ENCODE results near the gene FBN2.

Gene FBN2

DNA sequence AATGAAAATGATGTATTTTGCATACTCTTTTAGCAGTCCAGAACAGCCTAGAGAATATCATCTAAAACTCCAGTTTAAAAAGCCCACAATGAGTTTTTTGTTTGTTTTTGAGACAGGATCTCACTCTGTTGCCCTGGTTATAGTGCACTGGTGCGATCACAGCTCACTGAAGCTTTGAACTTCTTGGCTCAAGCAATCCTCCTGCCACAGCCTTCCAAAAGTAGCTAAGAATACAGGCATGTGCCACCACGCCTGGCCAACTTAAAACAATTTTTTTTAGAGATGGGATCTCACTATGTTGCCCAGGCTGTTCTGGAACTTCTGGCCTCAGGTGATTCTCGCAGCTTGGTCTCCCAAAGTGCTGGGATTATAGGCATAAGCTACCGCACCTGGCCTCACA is 175.7 kb downstream of the FBN2 start:
- no peak overlapping the region for H3K4me3 ChIP-seq (ENCODE audit: control insufficient read depth, low read depth, low read length)
- TF ChIP-seq, protein P1, sequence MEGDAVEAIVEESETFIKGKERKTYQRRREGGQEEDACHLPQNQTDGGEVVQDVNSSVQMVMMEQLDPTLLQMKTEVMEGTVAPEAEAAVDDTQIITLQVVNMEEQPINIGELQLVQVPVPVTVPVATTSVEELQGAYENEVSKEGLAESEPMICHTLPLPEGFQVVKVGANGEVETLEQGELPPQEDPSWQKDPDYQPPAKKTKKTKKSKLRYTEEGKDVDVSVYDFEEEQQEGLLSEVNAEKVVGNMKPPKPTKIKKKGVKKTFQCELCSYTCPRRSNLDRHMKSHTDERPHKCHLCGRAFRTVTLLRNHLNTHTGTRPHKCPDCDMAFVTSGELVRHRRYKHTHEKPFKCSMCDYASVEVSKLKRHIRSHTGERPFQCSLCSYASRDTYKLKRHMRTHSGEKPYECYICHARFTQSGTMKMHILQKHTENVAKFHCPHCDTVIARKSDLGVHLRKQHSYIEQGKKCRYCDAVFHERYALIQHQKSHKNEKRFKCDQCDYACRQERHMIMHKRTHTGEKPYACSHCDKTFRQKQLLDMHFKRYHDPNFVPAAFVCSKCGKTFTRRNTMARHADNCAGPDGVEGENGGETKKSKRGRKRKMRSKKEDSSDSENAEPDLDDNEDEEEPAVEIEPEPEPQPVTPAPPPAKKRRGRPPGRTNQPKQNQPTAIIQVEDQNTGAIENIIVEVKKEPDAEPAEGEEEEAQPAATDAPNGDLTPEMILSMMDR (conservative IDR thresholded peaks at IDR 0.05; ENCODE audit: control insufficient read depth, insufficient read depth, low read depth, low read length), result no peak
- no peak for DNase-seq (ENCODE audit: low read depth)

DNA sequence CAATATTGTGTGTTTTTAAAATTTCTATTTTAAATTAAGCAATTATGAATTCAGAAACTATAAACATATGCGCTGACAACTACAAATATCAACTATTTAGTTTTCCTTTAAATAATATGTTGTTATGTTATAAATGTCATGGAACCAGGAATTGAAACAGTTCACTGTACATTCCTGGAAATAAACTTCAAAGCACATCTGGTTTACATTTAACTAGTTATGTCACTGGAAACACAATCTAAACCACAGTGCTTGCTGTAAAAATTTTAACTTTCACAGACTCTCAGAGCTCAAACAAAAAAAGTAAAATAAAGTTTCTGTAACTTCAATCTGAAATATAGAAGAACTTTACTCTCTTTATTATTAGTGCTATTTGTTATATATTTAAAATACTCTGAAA is 179.2 kb downstream of the FBN2 start:
- TF ChIP-seq, protein P1 (conservative IDR thresholded peaks at IDR 0.05; ENCODE audit: control insufficient read depth, insufficient read depth, low read depth, low read length), result no peak
- H3K4me3 ChIP-seq (ENCODE audit: control insufficient read depth, low read depth, low read length), result no peak overlapping the region
- peak; percentile 53 for DNase-seq (ENCODE audit: low read depth)

DNA sequence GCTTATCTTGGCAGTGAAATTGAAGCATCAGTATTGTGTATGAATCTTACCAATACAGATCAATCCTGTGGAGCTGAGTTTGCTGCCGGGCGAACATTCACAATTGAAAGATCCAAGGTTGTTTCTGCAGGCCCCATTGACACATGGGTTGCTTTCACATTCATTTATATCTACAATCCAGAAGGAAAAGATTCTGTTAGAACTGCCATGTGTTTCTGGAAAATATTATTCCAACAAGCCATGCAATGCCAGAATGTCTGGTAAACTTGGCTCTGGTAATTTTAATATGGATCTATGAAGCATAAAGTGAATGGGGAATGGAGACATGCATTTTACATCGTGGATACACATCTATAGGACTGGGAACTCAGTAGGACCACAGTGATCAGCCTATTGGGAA is 180.8 kb downstream of the FBN2 start:
- TF ChIP-seq, protein P1 (conservative IDR thresholded peaks at IDR 0.05; ENCODE audit: control insufficient read depth, insufficient read depth, low read depth, low read length), result no peak
- no peak overlapping the region for H3K4me3 ChIP-seq (ENCODE audit: control insufficient read depth, low read depth, low read length)
- DNase-seq (ENCODE audit: low read depth), result no peak

DNA sequence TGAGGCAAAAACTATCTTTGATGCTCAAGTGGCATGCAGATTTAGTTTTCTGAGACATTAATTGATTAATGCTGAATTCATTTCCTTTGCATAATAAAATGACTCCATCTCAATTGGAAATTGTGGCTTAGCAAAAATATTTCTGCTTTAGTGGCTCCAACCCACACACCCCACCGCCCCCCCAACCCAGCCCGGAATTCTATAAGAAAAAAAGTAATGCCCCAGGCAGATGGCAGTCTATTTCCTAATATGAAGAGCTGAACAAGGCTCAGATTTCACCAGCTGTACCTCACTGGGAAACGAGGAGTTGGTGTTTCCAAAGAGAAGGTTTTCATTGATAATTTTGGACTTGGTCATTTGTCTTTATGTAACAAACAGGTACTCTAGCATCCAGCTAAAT is 182.1 kb downstream of the FBN2 start:
- TF ChIP-seq, protein P1 (conservative IDR thresholded peaks at IDR 0.05; ENCODE audit: control insufficient read depth, insufficient read depth, low read depth, low read length), result no peak
- DNase-seq (ENCODE audit: low read depth), result no peak

DNA sequence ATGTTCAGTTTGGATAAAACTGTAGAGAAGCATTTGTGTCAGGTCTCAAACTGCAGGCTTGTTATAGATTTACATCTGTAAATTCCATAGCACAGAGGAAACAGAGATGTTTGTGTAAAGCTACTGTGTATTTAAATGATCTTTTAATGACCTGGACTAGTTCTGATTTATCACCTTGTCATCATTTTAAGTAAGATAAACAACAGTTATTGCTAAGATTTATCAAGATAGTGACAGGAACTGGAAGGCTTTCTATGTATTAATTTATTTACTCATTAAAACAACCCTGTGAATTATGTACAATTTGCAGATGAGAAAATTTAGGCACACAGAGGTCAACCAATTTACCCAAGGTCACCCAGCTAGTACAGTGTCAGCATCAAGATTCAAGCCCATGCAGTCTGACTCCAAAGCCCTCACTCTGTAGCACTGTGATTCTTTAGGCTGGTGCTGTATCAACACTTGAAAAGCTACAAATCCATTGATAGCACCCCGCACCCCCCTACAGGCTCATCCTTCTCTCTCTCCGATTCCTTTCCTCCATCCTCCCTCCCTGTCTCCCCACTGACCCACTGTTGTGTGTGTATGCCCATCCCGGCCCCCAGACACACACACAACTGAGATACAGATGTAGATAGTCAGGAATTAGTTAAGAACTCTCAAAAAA is 184.5 kb downstream of the FBN2 start:
- TF ChIP-seq, protein P1 (conservative IDR thresholded peaks at IDR 0.05; ENCODE audit: control insufficient read depth, insufficient read depth, low read depth, low read length), result no peak
- no peak for DNase-seq (ENCODE audit: low read depth)
- no peak overlapping the region for H3K4me3 ChIP-seq (ENCODE audit: control insufficient read depth, low read depth, low read length)

More for the DNA sequence above, 182.1 kb downstream of the FBN2 start:
- no peak overlapping the region for H3K4me3 ChIP-seq (ENCODE audit: control insufficient read depth, low read depth, low read length)

DNA sequence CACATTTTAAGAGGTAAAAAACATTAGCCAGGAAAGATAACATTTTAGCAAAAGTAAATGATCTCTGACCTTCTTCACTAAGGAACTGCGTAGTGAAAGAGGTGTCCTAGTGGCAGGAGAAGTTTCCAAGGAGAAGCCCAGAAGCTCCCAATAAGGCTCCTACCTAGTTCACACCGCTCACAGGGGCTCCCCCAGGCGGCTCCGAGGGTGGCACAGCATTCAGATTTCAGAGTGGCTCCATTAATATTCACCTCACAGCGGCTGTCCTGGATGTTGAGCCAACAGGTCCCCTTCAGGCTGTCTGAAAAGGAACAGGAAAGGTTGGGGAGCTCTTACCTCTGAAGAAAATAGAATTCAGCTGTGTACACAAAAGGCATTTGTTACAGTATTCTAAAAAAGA is 187.3 kb downstream of the FBN2 start:
- no peak for DNase-seq (ENCODE audit: low read depth)
- no peak overlapping the region for H3K4me3 ChIP-seq (ENCODE audit: control insufficient read depth, low read depth, low read length)
- TF ChIP-seq, protein P1 (conservative IDR thresholded peaks at IDR 0.05; ENCODE audit: control insufficient read depth, insufficient read depth, low read depth, low read length), result no peak
